ENCODE results near the gene CDH23.

GRCh38 chr10:71683301-71683700 lies 286.6 kb downstream of the CDH23 start:
- no peak for TF ChIP-seq SUZ12 (IDR thresholded peaks at IDR 0.05; ENCODE audit: extremely low read depth, insufficient read depth, insufficient read length)
- no peak for TF ChIP-seq YY1 (IDR thresholded peaks at IDR 0.05; ENCODE audit: insufficient read depth, insufficient read length)

Data from NT2/D1 (cell line).